K562 (cell line): ENCODE measurements around the gene SV2A. TPM values are rescaled to one million over a fixed set of nuclear protein-coding genes. Genes with fewer than 3 reads are reported as not detected.

Experiments
- CBX1 ChIP-seq: sonication (generic); IDR thresholded peaks from 2 replicates; pipeline ENCODE4 v1.6.1; 2016; ENCODE audit warnings: antibody characterized with exemption, low read depth, mild to moderate bottlenecking
- ELF1 ChIP-seq: fragments of 200-800 bp; sonication (Bioruptor generic); IDR thresholded peaks from 2 replicates; pipeline ENCODE4 v1.6.1; 2016; ENCODE audit warnings: missing genetic modification characterization, missing compliant biosample characterization
- KLF6 ChIP-seq: fragments of 250-450 bp; sonication (Bioruptor Pico); IDR thresholded peaks from 2 replicates; pipeline ENCODE4 v1.4.0; 2020; ENCODE audit warnings: mild to moderate bottlenecking, moderate library complexity, borderline replicate concordance
- MAFK ChIP-seq: IDR thresholded peaks from 2 replicates; pipeline ENCODE4 v1.6.1; 2011; ENCODE audit warnings: low read length, improper control_type of control experiment
- POLR2AphosphoS2 ChIP-seq: IDR thresholded peaks from 2 replicates; pipeline ENCODE4 v1.6.1; 2012; ENCODE audit warnings: low read length, improper control_type of control experiment
- POLR3G ChIP-seq: IDR thresholded peaks from 2 replicates; pipeline ENCODE4 v1.6.1; 2011; ENCODE audit not compliant: insufficient read length, insufficient replicate concordance; ENCODE audit errors: extremely low read depth
- SMAD4 ChIP-seq: fragments of 250-450 bp; sonication (Bioruptor Pico); conservative IDR thresholded peaks from 2 replicates; pipeline ENCODE4 v1.8.0; 2021; ENCODE audit warnings: inconsistent platforms, mild to moderate bottlenecking, moderate library complexity
- SRSF1 ChIP-seq: fragments of 200-400 bp; formaldehyde crosslinking; IDR thresholded peaks from 2 replicates; pipeline ENCODE4 v1.6.1; 2017; ENCODE audit warnings: mild to moderate bottlenecking, low read depth, low read length, moderate library complexity
- TBP ChIP-seq: optimal IDR thresholded peaks from 2 replicates; pipeline ENCODE3; 2011; ENCODE audit warnings: low read depth, low read length, improper control_type of control experiment
- TCF7 ChIP-seq: sonication (generic); IDR thresholded peaks from 2 replicates; pipeline ENCODE4 v1.6.1; 2016; ENCODE audit warnings: antibody characterized with exemption, borderline replicate concordance
- TCFL5 ChIP-seq: fragments of 250-450 bp; sonication (Bioruptor Pico); conservative IDR thresholded peaks from 2 replicates; pipeline ENCODE4 v1.6.1; 2021; ENCODE audit warnings: mild to moderate bottlenecking, moderate library complexity, matching md5 sums
- ZFP30 ChIP-seq: fragments of 250-450 bp; sonication (Bioruptor Pico); IDR thresholded peaks from 2 replicates; pipeline ENCODE4 v1.8.0; 2022; ENCODE audit warnings: moderate library complexity, mild to moderate bottlenecking, inconsistent platforms, borderline replicate concordance
- ZNF699 ChIP-seq: fragments of 250-450 bp; sonication (Bioruptor Pico); IDR thresholded peaks from 2 replicates; pipeline ENCODE4 v1.8.0; 2021; ENCODE audit warnings: mild to moderate bottlenecking, moderate library complexity; ENCODE audit not compliant: insufficient replicate concordance
- polyA plus RNA-seq, 8 experiments: library from polyadenylated mRNA; depleted of rRNA in 4 of 8; stranded (reverse) in 5 of 8; unstranded in 3 of 8; fragments of >200 nt; fragmentation: Nextera tagmentation in 2 of 8; fragmentation: Illumina TruSeq in 1 of 8; extraction: Ambion mirVana in 2 of 8; extraction: Trizol in 1 of 8; gene quantifications; 2 replicates each; pipeline versions ENCODE4 v1.2.1 to v1.2.3, GENCODE V29; 2011 to 2014; ENCODE audit warnings: inconsistent platforms in 1 of 8, missing spikeins in 1 of 8
- total RNA-seq, 7 experiments: library from RNA; depleted of rRNA in 6 of 7; stranded (reverse); fragments of >200 nt in 6 of 7; fragmentation: Illumina TruSeq in 2 of 7; extraction: Trizol in 2 of 7; gene quantifications; 2 replicates each; pipeline versions ENCODE4 v1.2.1 to v1.2.3, GENCODE V29; 2011 to 2021; ENCODE audit warnings: low replicate concordance in 1 of 7
- TF ChIP-seq, protein P1 (sequence below): fragments of 450-650 bp; IDR thresholded peaks from 2 replicates; pipeline ENCODE4 v1.6.1; 2016; ENCODE audit warnings: missing biosample characterization, missing genetic modification characterization
- TF ChIP-seq, protein P2 (sequence below), 2 experiments: fragments of 450-650 bp; formaldehyde crosslinking in 1 of 2; IDR thresholded peaks; 2 replicates each; pipeline versions ENCODE4 v1.4.0 to v1.6.1; 2014 to 2020; ENCODE audit warnings: mild to moderate bottlenecking in 2 of 2, borderline replicate concordance in 1 of 2, low read depth in 1 of 2
- TF ChIP-seq, protein P3 (sequence below): sonication (generic); formaldehyde crosslinking; IDR thresholded peaks from 2 replicates; pipeline ENCODE4 v1.8.1; 2023; ENCODE audit warnings: mild to moderate bottlenecking, missing genetic modification reagents
- TF ChIP-seq, protein P4 (sequence below), 3 experiments: fragments of 200-800 bp in 1 of 3; sonication (Bioruptor generic) in 1 of 3; sonication (generic) in 1 of 3; formaldehyde crosslinking in 1 of 3; IDR thresholded peaks; 2 replicates each; pipeline versions ENCODE4 v1.6.1 to v1.8.0; 2016 to 2022; ENCODE audit warnings: mild to moderate bottlenecking in 2 of 3, missing compliant biosample characterization in 2 of 3, missing genetic modification characterization in 2 of 3, missing genetic modification reagents in 1 of 3

SV2A gene
- total and polyA plus RNA-seq, 9 of the 15 experiments (the other 6 are each of a cell fraction or from before 2014, with no cell fraction given): 0.07 to 0.22 (median 0.11) TPM; not detected in 1

DNA sequence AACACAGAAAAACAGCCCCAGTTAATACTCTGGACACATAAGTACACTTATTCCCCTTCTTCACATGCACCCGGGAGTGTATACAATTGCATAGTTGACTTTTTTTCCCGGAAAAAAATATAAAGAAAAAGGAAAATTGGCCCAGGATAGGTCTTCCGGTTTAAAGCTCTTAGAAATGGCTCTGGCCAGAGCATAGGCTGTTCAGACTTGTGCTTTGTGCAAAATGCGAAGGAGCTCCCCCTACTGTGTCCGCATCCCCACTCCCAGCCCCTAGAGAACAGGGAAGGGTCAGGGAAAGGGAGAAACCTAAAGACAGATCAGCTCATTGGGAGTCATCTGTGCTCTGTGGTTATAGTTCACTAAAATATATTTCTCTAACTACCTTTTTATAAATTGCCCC, 24.6 kb upstream of the SV2A start (continued):
- no peak for TF ChIP-seq POLR3G
- peak; percentile 18; the same call in 1 of the 2 replicates for TF ChIP-seq SMAD4
- TF ChIP-seq, protein P1, sequence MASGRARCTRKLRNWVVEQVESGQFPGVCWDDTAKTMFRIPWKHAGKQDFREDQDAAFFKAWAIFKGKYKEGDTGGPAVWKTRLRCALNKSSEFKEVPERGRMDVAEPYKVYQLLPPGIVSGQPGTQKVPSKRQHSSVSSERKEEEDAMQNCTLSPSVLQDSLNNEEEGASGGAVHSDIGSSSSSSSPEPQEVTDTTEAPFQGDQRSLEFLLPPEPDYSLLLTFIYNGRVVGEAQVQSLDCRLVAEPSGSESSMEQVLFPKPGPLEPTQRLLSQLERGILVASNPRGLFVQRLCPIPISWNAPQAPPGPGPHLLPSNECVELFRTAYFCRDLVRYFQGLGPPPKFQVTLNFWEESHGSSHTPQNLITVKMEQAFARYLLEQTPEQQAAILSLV (tag): no peak
- TF ChIP-seq TCFL5 (CRISPR knock-in tag): no peak
- TF ChIP-seq, protein P2, sequence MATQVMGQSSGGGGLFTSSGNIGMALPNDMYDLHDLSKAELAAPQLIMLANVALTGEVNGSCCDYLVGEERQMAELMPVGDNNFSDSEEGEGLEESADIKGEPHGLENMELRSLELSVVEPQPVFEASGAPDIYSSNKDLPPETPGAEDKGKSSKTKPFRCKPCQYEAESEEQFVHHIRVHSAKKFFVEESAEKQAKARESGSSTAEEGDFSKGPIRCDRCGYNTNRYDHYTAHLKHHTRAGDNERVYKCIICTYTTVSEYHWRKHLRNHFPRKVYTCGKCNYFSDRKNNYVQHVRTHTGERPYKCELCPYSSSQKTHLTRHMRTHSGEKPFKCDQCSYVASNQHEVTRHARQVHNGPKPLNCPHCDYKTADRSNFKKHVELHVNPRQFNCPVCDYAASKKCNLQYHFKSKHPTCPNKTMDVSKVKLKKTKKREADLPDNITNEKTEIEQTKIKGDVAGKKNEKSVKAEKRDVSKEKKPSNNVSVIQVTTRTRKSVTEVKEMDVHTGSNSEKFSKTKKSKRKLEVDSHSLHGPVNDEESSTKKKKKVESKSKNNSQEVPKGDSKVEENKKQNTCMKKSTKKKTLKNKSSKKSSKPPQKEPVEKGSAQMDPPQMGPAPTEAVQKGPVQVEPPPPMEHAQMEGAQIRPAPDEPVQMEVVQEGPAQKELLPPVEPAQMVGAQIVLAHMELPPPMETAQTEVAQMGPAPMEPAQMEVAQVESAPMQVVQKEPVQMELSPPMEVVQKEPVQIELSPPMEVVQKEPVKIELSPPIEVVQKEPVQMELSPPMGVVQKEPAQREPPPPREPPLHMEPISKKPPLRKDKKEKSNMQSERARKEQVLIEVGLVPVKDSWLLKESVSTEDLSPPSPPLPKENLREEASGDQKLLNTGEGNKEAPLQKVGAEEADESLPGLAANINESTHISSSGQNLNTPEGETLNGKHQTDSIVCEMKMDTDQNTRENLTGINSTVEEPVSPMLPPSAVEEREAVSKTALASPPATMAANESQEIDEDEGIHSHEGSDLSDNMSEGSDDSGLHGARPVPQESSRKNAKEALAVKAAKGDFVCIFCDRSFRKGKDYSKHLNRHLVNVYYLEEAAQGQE (IDR thresholded peaks at IDR 0.05; ENCODE audit: borderline replicate concordance): peak; percentile 49; the same call in 1 of the 2 replicates
- TF ChIP-seq, protein P2 (CRISPR knock-in tag; IDR thresholded peaks at IDR 0.05; ENCODE audit: low read depth): no peak
- TF ChIP-seq, protein P3, sequence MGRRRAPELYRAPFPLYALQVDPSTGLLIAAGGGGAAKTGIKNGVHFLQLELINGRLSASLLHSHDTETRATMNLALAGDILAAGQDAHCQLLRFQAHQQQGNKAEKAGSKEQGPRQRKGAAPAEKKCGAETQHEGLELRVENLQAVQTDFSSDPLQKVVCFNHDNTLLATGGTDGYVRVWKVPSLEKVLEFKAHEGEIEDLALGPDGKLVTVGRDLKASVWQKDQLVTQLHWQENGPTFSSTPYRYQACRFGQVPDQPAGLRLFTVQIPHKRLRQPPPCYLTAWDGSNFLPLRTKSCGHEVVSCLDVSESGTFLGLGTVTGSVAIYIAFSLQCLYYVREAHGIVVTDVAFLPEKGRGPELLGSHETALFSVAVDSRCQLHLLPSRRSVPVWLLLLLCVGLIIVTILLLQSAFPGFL (CRISPR knock-in tag): no peak
- no peak for TF ChIP-seq MAFK
- TF ChIP-seq SRSF1: no peak
- TF ChIP-seq ZFP30 (CRISPR knock-in tag): no peak
- no peak for TF ChIP-seq ZNF699
- TF ChIP-seq, protein P4, sequence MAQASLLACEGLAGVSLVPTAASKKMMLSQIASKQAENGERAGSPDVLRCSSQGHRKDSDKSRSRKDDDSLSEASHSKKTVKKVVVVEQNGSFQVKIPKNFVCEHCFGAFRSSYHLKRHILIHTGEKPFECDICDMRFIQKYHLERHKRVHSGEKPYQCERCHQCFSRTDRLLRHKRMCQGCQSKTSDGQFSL (CRISPR knock-in tag; IDR thresholded peaks at IDR 0.05): no peak
- TF ChIP-seq, protein P4 (tag; IDR thresholded peaks at IDR 0.05): no peak
- TF ChIP-seq TBP: no peak
- no peak for TF ChIP-seq KLF6 (CRISPR knock-in tag)
- peak; percentile 53; the same call in 1 of the 2 replicates for TF ChIP-seq ELF1 (tag)
- TF ChIP-seq POLR2AphosphoS2: 0 out of 2 replicates have a peak, but pooled peaks have one; percentile 46
- TF ChIP-seq TCF7: no peak
- no peak for TF ChIP-seq CBX1
